ENCODE data around the gene ZNF77.

Gene ZNF77

DNA sequence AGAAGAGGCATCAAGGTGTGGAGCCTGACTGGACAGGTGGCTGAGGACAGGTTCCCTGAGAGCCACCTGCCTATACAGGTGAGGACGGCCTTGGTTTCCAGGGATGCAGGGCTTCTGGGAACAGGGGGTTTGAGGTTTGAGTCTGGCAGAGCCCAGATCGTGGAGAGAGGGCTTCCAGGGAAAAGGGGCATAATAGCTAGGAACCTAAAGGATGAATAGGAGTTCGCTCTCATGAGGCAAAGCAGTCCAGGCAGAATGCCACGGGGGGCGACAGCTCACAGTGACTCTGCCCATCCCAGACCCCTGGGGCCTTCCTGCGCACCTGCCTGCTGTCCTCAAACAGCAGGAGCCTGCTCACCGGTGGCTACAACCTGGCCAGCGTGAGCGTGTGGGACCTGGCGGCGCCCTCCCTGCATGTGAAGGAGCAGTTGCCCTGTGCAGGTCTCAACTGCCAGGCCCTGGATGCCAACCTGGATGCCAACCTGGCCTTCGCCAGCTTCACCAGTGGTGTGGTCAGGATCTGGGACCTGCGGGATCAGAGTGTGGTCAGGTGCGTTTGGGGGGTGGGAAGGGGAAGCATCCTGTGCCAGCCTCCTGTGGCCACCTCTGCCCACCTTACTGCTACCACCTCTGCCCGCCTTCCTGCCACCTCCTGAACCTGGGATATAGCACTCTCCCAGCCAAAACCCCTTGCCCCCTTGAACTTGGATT is 44.6 kb upstream of the ZNF77 start:
- H3K23ac ChIP-seq (ENCODE audit: low read length), result no peak overlapping the region
- H3K9ac ChIP-seq (ENCODE audit: low read length), result no peak overlapping the region

DNA sequence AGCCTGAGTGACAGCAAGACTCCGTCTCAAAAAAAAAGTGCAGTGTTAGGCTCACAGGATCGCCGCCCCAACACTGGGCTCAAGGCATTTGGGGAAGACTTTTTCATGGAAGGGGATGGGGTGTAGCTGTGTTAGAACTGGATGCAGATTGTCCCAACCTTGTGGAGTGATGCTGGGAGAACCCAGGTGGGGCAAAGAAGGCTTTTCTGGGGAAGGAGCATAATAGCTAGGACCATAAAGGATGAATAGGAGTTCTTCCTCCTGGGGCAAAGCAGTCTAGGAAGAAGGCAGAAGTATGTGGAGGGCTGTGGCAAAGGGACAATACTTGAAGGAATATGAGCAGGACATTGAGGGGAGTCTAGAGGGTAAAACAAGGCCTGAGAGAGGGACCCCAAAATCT is 43.8 kb upstream of the ZNF77 start:
- no CpG with 5 or more reads among the region's 3 CpGs for WGBS (ENCODE audit: extremely low coverage, insufficient coverage, insufficient read length)
- H3K27ac ChIP-seq (ENCODE audit: low read depth, low read length), result no peak overlapping the region

More for the DNA sequence above, 44.6 kb upstream of the ZNF77 start:
- H3K4ac ChIP-seq (ENCODE audit: low read depth, low read length), result no peak overlapping the region
- DNase-seq, result no peak
- H4K12ac ChIP-seq (ENCODE audit: low read depth, low read length), result no peak overlapping the region
- H2BK12ac ChIP-seq (ENCODE audit: low read length), result no peak overlapping the region
- H3K79me2 ChIP-seq (ENCODE audit: control insufficient read depth, insufficient read depth, low read length, poor library complexity), result no peaks in the 10 kb centered on the region
- no peaks in the 10 kb centered on the region for H3K79me1 ChIP-seq (ENCODE audit: low read length)
- no peak overlapping the region for H3K18ac ChIP-seq (ENCODE audit: low read length)
- no peak overlapping the region for H3K27ac ChIP-seq (ENCODE audit: low read depth, low read length)
- H2AK5ac ChIP-seq (ENCODE audit: low read length), result no peak overlapping the region
- no peak overlapping the region for H3K4me3 ChIP-seq (ENCODE audit: low read depth, low read length)
- H3K14ac ChIP-seq (ENCODE audit: low read length), result no peak overlapping the region
- no peak overlapping the region for H2BK5ac ChIP-seq (ENCODE audit: low read depth, low read length, poor library complexity)
- no peaks in the 10 kb centered on the region for H3K4me1 ChIP-seq (ENCODE audit: control insufficient read depth in 1 of 2, insufficient read depth in 2 of 2, low read length in 2 of 2)
- H3K27me3 ChIP-seq (ENCODE audit: insufficient read depth, low read length), result peaks cover 6% of the 10 kb centered on the region
- no peak overlapping the region for H2AFZ ChIP-seq (ENCODE audit: insufficient read depth, low read length, poor library complexity)
- H2BK120ac ChIP-seq (ENCODE audit: insufficient read depth, low read length, poor library complexity), result no peak overlapping the region
- H3K36me3 ChIP-seq (ENCODE audit: control insufficient read depth in 1 of 2, insufficient read depth in 2 of 2, low read length in 2 of 2), result no peaks in the 10 kb centered on the region
- WGBS (ENCODE audit: extremely low coverage, insufficient coverage, insufficient read length), result no CpG with 5 or more reads among the region's 15 CpGs
- H3K4me2 ChIP-seq (ENCODE audit: low read length), result no peak overlapping the region
- no peak overlapping the region for H4K8ac ChIP-seq (ENCODE audit: low read depth, low read length)
- H3K9me3 ChIP-seq (ENCODE audit: insufficient read depth, low read depth, low read length), result no peaks in the 10 kb centered on the region
- H4K91ac ChIP-seq (ENCODE audit: low read depth, low read length), result no peak overlapping the region

DNA sequence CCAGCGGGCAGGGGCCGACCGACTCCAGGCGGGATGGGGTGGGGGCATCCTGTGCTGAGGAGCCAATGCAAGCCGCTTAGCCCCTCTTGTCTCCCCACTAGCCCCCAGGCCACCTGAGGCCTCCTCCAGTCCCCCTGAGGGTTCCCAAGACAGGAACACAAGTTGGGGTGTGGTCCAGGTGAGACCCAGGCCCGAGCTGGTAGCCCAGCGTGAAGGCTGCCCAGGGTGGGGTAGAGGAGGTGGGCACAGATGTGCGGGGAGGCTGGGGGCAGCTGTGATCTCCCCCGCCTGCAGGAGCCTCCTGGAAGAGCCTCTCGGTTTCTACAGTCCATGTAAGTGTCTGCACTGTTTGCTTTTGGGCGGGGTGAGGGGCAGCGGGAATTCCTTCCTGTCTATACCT is 43.0 kb upstream of the ZNF77 start:
- H2AK5ac ChIP-seq (ENCODE audit: low read length), result no peak overlapping the region
- peaks cover 11% of the 10 kb centered on the region for H3K27me3 ChIP-seq (ENCODE audit: insufficient read depth, low read length)
- no peaks in the 10 kb centered on the region for H3K9me3 ChIP-seq (ENCODE audit: insufficient read depth, low read depth, low read length)
- no peak overlapping the region for H2BK5ac ChIP-seq (ENCODE audit: low read depth, low read length, poor library complexity)
- H3K27ac ChIP-seq (ENCODE audit: low read depth, low read length), result no peak overlapping the region
- H4K91ac ChIP-seq (ENCODE audit: low read depth, low read length), result no peak overlapping the region
- H4K12ac ChIP-seq (ENCODE audit: low read depth, low read length), result no peak overlapping the region
- no peaks in the 10 kb centered on the region for H3K79me2 ChIP-seq (ENCODE audit: control insufficient read depth, insufficient read depth, low read length, poor library complexity)
- no peak overlapping the region for H4K8ac ChIP-seq (ENCODE audit: low read depth, low read length)
- no peak overlapping the region for H2AFZ ChIP-seq (ENCODE audit: insufficient read depth, low read length, poor library complexity)
- H3K79me1 ChIP-seq (ENCODE audit: low read length), result no peaks in the 10 kb centered on the region
- peaks cover 4 to 8% of the 10 kb centered on the region in 2 experiments for H3K4me1 ChIP-seq (ENCODE audit: control insufficient read depth in 1 of 2, insufficient read depth in 2 of 2, low read length in 2 of 2)
- no peak overlapping the region for H3K14ac ChIP-seq (ENCODE audit: low read length)
- H2BK12ac ChIP-seq (ENCODE audit: low read length), result no peak overlapping the region
- H3K23ac ChIP-seq (ENCODE audit: low read length), result no peak overlapping the region
- no peaks in the 10 kb centered on the region for H3K36me3 ChIP-seq (ENCODE audit: control insufficient read depth in 1 of 2, insufficient read depth in 2 of 2, low read length in 2 of 2)
- H3K4me2 ChIP-seq (ENCODE audit: low read length), result no peak overlapping the region
- H3K18ac ChIP-seq (ENCODE audit: low read length), result no peak overlapping the region
- H3K9ac ChIP-seq (ENCODE audit: low read length), result no peak overlapping the region
- DNase-seq, result no peak
- H3K4me3 ChIP-seq (ENCODE audit: low read depth, low read length), result no peak overlapping the region
- no peak overlapping the region for H2BK120ac ChIP-seq (ENCODE audit: insufficient read depth, low read length, poor library complexity)
- WGBS (ENCODE audit: extremely low coverage, insufficient coverage, insufficient read length), result no CpG with 5 or more reads among the region's 12 CpGs
- H3K4ac ChIP-seq (ENCODE audit: low read depth, low read length), result no peak overlapping the region

More for the DNA sequence above, 43.8 kb upstream of the ZNF77 start:
- no peak overlapping the region for H2AFZ ChIP-seq (ENCODE audit: insufficient read depth, low read length, poor library complexity)
- H3K36me3 ChIP-seq (ENCODE audit: control insufficient read depth in 1 of 2, insufficient read depth in 2 of 2, low read length in 2 of 2), result no peaks in the 10 kb centered on the region
- no peak overlapping the region for H2BK12ac ChIP-seq (ENCODE audit: low read length)
- H2AK5ac ChIP-seq (ENCODE audit: low read length), result no peak overlapping the region
- no peak overlapping the region for H3K4me3 ChIP-seq (ENCODE audit: low read depth, low read length)
- no peaks in the 10 kb centered on the region for H3K79me2 ChIP-seq (ENCODE audit: control insufficient read depth, insufficient read depth, low read length, poor library complexity)
- H2BK120ac ChIP-seq (ENCODE audit: insufficient read depth, low read length, poor library complexity), result no peak overlapping the region
- H2BK5ac ChIP-seq (ENCODE audit: low read depth, low read length, poor library complexity), result no peak overlapping the region
- no peak overlapping the region for H3K18ac ChIP-seq (ENCODE audit: low read length)
- DNase-seq, result no peak
- no peak overlapping the region for H3K14ac ChIP-seq (ENCODE audit: low read length)
- no peak overlapping the region for H4K91ac ChIP-seq (ENCODE audit: low read depth, low read length)
- H3K27me3 ChIP-seq (ENCODE audit: insufficient read depth, low read length), result peaks cover 6% of the 10 kb centered on the region
- H3K4me1 ChIP-seq (ENCODE audit: control insufficient read depth in 1 of 2, insufficient read depth in 2 of 2, low read length in 2 of 2), result peaks cover 4 to 5% of the 10 kb centered on the region in 2 experiments
- H3K9me3 ChIP-seq (ENCODE audit: insufficient read depth, low read depth, low read length), result no peaks in the 10 kb centered on the region
- H4K8ac ChIP-seq (ENCODE audit: low read depth, low read length), result no peak overlapping the region
- no peaks in the 10 kb centered on the region for H3K79me1 ChIP-seq (ENCODE audit: low read length)
- H3K9ac ChIP-seq (ENCODE audit: low read length), result no peak overlapping the region
- no peak overlapping the region for H4K12ac ChIP-seq (ENCODE audit: low read depth, low read length)
- H3K4me2 ChIP-seq (ENCODE audit: low read length), result no peak overlapping the region
- no peak overlapping the region for H3K23ac ChIP-seq (ENCODE audit: low read length)
- H3K4ac ChIP-seq (ENCODE audit: low read depth, low read length), result no peak overlapping the region

DNA sequence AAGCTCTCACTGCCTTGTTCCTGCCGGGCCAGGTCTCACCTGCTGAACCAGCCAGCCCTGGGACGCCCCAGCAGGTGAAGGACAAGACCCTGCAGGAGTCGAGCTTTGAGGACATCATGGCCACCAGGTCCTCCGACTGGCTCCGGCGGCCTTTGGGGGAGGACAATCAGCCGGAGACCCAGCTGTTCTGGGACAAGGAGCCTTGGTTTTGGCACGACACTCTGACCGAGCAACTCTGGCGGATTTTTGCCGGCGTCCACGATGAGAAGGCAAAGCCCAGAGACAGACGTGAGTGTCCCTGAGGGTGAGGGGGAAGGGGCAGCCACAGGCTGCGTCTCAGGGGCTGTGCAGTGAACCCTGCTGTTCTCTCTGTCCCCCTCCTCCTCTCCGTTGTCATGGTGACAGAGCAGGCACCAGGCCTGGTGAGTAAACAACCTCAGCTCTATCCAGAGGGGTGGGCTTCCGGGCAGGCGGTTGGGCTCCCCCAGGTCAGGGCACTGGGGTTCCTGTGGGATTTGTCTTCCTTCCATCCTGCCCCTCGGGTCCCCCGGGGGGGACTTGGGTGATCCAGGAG is 42.3 kb upstream of the ZNF77 start:
- Histone ChIP-seq H3K36me3 (ENCODE audit: control insufficient read depth in 1 of 2, insufficient read depth in 2 of 2, low read length in 2 of 2) (no peaks in the 10 kb centered on the region), H4K12ac (ENCODE audit: low read depth, low read length) (no peak overlapping the region), H3K27me3 (ENCODE audit: insufficient read depth, low read length) (peaks cover 11% of the 10 kb centered on the region), H3K9ac (ENCODE audit: low read length) (no peak overlapping the region), H3K4me1 (ENCODE audit: control insufficient read depth in 1 of 2, insufficient read depth in 2 of 2, low read length in 2 of 2) (peaks cover 4 to 8% of the 10 kb centered on the region in 2 experiments), H3K9me3 (ENCODE audit: insufficient read depth, low read depth, low read length) (no peaks in the 10 kb centered on the region), H3K4me3 (ENCODE audit: low read depth, low read length) (no peak overlapping the region), H2BK12ac (ENCODE audit: low read length) (no peak overlapping the region), H4K91ac (ENCODE audit: low read depth, low read length) (no peak overlapping the region), H2BK120ac (ENCODE audit: insufficient read depth, low read length, poor library complexity) (no peak overlapping the region), H3K27ac (ENCODE audit: low read depth, low read length) (no peak overlapping the region), H3K23ac (ENCODE audit: low read length) (no peak overlapping the region), H3K79me2 (ENCODE audit: control insufficient read depth, insufficient read depth, low read length, poor library complexity) (no peaks in the 10 kb centered on the region), H2AK5ac (ENCODE audit: low read length) (no peak overlapping the region), H3K4me2 (ENCODE audit: low read length) (no peak overlapping the region), H4K8ac (ENCODE audit: low read depth, low read length) (no peak overlapping the region), H3K4ac (ENCODE audit: low read depth, low read length) (no peak overlapping the region), H2BK5ac (ENCODE audit: low read depth, low read length, poor library complexity) (no peak overlapping the region), H3K14ac (ENCODE audit: low read length) (no peak overlapping the region), H3K79me1 (ENCODE audit: low read length) (no peaks in the 10 kb centered on the region), H2AFZ (ENCODE audit: insufficient read depth, low read length, poor library complexity) (no peak overlapping the region), H3K18ac (ENCODE audit: low read length) (no peak overlapping the region)
- no CpG with 5 or more reads among the region's 20 CpGs for WGBS (ENCODE audit: extremely low coverage, insufficient coverage, insufficient read length)
- no peak for DNase-seq
